ENCODE measurements around the gene INSC.

INSC gene

DNA sequence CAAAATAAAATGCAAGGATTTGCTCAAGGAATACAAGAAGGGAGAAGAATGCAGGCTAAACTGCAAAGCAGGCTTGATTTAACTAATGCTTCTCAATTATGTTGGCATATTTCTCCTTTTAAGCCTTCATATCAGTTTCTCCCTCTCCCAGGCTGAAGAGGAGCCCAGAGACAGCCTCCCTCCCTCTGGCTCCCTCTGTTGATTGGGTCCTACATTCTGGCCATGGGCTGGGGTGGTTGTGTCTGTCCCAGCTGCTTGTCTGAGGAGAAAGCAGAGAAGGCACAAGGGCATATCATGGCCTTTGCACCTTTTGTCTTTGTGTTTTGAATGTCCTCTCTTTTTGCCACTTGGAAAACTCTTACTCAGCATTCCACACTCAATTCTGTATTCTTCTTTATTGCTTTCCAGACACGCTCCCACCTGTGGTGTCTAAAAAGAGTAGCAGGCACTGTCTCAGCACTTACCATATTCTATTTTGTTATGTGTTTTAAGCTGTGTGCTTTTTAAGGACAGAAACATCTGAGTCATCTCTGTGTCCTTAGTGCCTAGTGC lies 77.4 kb downstream of the INSC start:
- DNase-seq: no peak

DNA sequence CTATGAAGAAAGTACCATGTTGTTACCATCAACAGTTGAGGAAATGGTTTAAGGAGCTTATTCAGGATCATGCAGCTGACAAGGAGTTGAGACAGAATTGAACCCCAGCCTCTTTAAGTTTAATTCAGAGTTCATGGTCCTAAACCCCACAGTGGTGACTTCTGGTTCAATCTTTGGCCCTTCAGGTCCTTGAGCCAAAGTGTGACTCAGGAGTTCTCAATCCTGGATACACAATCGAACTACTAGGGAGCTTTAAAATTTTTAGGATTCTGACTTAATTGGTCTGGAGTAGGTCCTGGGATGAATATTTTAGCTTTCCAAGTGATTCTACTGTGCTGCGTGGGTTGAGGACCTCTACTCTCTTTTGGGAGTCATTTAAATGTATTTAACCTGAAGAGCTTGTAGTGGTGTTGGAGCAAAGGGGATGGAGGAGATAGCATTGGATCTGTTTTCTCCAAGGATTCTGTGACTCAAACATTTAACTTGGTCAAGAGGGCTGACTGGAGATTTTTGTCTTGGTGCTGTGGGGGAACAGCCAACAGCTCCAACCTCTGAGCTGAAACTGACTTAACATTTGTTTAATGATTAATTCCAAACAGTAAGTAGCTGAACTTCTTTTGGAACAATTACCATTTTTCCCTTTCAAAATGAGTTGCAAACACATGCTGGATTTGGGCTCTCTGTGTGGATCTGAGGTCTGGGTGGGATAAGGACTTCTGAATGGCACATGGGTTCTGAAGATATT lies 80.1 kb downstream of the INSC start:
- DNase-seq: no peak

DNA sequence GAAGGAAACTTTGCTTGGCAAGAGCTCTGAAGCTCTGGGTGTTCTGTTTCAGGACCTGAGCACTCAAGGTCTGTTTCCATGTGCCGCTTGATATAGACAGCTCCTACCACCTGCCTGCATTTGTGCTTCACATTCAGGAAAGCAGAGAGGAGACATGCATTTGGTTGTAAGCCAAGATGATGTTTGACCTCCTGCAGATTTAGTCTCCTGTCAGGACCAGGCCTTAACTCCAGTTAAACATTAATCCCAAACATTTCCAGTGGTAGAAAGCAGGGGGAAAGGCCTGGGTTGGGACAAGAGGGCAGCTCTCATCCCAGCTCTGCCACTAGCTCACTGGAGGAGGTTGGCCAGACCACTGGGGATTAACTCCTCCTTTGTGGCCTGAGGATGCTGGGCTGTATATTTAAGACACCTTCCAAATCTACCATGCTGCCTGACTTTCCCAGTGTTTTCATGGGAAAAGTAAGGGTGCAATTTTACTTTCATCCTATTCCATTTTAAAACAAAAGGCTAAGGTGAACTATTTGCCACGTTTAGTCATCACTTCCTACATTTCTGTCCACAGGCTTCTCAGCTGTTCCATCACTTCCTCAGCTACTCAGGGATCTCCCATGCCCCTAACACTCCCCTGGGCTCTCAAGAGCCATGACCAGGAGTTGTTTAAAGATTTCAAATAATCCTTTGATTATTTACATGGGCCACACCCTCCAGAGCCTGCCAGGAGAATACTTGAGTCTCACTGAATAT lies 80.9 kb downstream of the INSC start:
- no peak for DNase-seq

DNA sequence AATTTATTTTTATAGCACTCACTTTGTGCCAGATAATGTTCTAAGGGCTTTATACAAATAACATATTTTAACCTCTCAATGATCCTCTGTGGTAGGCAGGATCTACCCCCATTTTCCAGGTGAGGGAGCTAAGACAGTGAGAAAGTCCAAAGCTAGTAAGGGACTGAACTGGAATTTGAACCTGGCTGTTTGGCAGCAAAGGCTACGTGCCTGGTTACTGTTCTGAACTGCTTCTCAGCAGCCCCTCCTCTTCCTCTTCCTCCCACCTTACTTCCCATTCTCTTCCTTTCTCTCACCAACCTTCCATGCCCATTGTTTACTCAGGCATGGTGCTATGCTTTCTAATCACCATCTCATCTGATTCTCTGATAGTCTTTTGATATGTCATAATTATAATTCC lies 82.0 kb downstream of the INSC start:
- no peak for DNase-seq

DNA sequence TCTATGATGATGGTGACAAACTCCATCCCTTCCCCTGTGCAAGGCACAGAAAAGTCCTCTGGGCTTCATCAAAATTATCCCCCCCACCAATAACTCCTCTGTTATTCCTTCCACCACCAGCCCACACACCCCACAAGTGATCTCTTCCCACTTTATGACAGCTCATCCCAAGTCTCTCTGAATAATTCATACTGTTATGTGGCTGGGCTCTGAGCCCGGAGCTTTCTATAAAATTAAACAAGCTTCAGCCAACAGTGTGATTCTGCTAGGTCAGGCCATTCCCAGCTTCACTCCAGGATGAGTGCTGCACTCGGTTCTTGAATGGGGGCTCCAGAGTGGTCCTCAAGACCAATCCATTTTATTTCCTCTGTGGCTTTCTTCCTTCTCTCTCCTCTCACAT lies 83.0 kb downstream of the INSC start:
- DNase-seq: no peak

DNA sequence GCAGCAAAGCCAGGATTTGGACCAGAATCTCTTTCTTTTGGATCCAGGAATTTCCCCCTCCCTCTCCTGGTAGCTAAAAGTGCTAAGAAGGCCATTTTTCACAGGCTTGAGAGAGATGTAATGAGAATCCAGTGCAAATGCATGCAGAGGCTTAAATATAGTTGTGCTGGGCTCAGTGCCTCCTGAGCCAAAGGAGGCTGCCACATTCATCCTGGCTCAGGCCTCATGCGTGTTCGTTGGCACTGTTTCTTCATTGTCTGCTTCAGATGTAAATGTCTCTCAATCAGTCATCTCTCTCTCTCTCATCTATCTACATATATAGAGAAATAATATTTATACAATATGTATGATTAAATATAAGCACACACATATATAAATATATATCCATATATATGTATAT lies 83.6 kb downstream of the INSC start:
- no peak for DNase-seq

DNA sequence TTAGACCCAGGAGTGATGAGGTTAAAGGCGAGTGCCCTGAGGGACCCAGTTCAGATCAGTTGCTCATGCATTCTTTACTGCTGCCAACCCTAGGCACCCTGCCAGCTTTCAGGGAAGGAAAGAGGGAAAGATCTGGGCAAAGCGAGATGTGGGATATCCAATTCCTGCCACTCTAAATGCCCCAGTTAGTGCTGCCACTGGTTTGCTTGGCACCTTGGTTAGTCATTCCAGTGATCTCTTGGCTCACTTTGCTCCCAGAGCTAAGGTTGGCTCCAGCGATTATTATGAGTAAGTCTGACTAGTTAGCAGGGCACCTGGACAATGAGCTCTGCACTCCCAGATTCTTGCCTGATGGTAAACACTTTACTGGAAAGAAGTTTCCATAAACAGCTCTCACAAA lies 85.0 kb downstream of the INSC start:
- DNase-seq: no peak

DNA sequence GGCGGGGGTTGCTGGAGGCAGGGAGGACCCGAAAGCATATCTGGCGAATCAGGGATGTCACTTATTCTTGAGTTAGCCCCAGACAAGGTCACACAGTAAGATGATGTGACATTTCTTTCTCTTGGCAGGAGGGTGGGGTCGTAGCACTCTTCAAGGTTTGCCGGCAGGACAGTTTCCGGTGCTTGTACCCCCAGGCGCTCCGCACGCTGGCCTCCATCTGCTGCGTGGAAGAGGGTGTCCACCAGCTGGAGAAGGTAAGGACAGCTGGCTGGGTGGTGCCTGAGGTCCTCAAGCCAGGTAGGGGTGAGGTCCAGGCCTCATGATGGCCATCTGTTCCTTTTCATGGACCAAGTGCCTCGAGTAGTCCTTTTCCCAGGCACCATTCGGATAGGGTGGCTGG lies 86.0 kb downstream of the INSC start:
- no peak for DNase-seq

DNA sequence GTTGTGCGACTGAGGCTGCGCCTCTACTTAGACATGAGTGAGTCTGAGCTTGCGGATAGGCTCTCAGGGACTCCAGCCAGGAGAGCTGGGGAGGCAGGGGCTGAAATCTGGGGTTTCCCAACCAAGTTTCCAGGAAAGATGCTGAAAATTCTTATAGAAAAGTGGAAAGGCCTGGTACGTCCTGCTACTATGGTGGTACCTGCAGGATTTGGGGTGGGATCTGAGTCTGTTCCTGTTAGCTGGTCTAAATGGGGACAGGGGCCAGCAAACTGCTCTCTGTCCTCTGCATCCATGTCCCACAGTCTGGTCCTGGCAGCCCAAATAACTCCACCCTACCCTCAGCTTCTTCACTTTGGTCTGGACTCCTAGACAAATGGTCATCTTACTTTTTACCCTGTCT lies 86.9 kb downstream of the INSC start:
- no peak for DNase-seq

DNA sequence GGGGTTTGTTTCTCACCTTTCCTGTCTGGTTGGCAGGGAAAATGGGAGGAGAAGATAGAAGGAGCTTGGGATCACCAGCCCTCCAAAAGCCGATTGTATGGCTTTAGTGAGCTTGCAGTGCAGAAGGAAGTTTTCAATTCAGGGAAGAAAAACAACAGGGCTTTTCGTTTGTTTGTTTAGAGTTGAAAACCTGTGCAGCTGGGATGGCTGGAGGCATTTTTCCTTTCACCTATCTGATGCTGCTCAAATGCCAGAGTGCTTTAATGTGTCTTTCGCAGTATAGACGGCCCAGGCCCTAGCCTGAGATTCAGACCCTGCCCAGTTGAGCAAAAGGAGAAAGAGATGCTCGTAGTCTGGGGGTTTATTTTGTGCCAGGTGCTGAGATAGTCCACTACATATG lies 87.9 kb downstream of the INSC start:
- DNase-seq: no peak

DNA sequence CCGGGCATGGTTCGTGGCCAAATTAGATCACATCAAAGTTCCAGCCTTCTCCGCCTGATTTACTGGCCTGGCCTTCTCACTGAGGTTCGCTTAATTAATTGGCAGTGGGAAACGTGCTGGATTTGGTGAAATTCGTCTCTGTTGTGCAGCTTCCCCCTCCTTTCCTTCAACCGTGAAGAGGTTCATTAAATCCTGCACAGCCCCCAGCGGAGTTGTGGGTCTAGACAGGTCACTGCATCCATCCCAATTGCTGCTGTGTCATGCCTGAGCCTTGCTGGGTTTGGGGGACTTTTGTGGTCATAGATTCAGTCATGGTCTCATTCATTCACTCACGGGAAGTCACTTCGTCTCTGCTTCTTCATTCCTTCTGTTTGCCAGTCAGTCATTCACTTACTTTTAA lies 90.0 kb downstream of the INSC start:
- DNase-seq: no peak

DNA sequence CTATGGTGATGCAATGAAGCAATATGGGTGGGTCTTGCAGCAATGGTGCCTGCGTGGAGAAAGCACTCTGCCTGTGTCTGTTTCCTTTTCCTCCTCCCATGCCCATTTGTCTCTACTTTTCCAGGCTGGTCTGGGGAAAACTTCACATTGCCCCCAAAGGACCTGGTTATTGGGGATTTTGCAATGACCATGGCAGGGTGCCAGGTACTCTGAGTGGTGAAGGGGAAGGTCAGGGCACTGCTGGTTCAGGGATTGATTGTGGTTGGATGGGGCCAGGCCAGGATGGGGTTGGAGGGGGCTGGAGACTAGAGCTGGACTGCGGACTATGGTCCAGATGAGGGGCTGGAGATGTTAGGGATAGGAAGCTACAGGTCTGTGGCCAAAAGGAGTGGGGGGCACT lies 92.1 kb downstream of the INSC start:
- DNase-seq: no peak

DNA sequence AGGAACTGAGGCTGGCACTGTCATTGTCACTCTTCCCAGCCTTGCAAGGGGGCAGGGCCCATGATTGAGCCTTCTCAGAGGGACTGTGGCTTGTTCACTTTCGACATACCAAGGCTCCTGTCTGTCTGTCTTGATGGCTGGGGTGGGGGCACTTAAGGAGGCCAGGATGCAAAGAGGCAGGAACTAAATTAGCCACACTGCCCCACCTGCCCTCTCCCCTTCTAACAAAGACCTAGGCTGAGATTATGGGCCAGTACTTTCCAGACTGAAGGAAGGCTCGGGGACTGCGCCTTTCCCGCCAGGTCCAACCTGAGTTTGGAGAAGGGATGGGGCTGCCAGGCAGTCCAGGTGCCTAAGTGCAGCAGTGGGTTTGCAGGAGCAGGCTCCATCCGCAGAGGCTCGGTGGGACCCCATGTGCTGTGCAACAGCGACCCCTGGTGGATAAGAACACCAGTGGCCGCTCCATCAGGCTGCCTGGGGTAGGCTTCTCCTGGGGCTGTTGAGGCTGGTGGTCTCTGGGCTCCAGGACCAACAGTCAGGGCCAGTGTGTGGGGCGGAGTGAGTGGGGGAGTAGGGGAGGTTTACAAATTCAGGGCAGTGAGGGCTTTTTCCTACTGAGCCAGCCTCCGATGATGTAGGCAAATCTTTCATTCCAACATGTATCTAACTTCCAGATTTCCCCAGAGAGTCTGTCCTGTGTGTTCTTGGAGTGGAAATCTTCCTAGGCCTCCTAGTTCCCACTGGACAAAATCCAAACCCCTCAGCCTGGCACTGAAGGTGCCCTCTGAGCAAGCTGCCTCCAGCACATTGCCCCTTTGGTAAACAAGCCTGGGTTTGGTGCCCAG lies 93.9 kb downstream of the INSC start:
- no peak for DNase-seq

DNA sequence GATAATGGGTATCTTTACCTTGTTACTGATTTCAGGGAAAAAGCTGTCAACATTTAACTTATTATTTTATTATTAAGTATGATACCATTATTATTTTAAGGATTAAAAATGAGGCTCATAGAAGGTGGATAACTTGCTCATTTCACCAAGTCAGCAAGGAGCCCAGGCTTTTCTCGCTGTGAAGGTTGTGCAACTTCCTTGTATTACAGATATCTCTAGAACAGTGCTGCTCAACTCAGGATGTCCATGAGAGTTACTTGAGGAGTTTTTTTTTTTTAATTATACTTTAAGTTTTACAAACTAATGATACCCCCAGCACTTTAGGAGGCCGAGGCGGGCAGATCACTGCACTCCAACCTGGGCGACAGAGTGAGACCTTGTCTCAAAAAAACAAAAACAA lies 98.2 kb downstream of the INSC start:
- DNase-seq: no peak

DNA sequence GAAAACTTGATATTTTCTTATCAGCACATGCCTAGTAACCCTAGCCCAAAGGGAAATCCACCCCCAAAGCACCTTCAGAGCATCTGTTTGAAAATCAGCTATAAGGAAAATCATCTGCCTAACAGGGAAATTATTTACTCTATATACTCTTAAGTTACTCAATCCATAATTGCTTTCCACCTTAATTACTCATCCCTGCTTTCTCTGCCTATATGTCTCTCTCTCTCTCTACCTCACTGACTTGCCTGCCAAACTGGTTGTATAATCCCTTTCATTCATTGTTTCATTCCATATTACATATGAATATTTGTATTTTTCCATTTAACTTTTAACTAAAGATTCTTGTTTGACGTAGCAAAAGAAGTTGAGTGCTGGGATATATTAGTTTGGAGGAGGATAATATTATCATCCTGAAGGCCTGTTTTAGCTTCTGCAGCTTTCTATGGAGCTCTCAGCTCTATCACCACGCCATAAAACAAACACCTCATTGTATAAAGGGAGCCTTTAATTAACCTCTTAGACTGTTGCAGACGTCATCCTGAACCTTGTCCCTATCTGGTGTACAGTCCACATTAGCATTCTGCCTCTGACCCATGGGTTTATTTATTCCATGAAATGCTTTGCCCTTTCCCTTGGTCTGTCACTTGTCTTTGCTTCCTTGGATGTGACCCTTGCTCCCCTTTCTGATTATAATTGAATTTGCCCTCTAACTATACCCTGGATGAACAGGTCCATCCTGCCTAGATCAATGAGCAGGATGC lies 98.9 kb downstream of the INSC start:
- DNase-seq: no peak

DNA sequence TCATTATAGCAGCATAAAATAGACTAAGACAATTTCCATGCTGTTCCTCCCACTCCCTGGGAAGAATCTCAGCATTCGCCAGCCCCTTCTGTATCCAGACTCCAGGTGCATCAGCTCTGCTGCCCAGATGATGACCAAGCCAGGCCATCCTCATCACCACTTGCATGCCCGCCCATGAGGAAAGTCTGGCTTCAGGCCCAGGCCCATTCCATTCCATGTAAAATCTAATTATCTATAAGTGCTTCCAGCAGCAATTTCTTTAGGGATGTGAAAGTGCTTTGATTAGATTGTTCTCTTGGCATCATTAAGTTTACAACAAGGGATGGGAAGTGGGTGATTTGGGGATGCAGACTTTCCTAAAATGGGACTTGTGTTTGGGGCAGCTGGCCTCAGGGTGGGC lies 100.3 kb downstream of the INSC start:
- no peak for DNase-seq

DNA sequence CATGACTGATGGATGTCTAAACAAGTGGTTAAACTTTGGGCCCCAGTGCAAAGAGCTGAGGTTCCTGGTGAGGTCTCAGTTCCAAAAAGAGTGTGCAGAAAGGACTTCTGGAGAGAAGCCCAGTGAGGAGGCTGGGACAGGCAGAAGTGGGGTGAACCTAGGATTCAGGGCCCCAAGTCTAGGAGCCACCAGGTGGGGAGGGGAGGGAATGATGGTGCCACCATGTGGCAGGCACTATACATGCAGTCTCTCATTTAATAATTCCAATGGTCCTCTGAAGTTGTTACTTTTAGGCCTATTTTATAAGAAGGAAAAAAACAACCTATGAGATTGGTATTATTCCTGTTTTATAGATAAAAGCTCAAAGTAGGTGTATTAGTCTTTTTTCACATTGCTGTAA lies 102.0 kb downstream of the INSC start:
- no peak for DNase-seq

DNA sequence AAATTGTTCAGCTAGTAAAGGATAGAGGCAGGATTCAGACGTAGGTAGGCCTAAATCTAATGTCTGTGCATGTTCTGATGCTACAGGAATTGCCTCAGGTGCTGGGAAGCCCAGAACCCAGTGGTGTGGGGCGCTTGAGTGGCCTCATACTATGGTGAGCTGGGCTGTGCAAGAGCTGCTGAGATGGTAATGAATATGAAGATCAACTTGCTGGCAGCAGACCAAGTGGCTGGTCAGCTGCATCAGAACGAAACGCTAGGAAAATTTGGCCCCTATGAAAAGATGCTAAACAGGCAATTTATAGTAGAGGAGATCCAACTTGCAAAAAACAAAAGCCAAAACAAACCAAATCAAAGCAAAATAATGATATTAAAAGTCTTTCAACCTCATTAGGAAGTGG lies 102.7 kb downstream of the INSC start:
- no peak for DNase-seq

DNA sequence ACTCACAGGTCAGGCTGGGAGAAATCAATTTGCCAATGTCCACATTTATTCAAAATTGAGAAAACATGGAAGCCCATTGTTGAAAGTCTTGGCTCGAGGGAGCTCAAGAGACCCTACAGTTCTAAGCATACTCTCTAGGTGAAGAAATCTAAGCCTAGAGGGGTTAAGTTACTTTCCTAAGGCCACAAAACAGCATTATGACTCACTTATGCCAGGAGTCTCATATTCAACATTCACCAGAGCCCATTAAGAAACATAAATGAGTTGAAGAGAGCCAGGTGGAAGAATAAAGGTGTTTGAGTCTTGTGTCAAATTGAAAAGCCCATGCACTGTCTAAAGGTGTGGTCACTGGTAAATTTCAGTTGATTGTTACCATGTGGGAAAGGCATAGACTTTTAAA lies 108.1 kb downstream of the INSC start:
- no peak for DNase-seq

DNA sequence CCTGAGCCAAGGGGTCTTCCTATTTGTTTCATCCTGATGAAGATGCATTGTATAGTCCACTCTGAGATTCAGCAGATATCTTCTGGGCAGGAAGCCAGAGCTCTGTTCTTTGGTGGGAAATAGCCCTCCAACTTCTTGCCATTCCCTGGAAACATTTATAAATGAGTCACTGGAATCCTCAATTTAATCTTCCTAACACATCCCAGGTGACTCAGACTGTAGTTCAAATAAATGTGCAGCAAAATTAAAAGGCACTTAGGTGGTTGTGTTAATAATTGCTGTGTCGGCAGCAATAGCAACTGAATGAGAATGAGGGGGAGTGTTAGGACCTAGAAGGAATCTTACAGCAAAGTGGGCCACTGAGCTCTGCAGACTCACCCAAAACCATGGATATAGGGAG lies 108.6 kb downstream of the INSC start:
- DNase-seq: no peak

DNA sequence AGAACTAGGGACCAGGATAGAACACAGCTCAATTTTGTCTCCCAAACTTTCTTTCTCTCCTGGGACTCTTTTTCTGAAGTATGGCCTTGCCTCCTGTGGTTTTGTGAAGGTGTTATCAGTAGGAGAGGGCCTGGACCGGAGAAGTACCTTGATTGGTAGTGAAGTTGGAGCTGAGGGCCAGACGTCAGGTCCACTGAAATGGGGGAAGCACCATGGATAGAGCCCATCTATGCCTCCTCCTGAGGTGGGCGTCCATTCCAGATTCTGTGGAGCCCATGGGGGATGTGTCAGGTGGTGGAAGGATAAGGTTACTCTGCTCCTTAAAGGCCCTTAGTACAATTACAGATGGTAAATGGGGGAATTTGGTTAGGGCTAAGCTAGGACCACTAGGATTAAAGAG lies 109.7 kb downstream of the INSC start:
- DNase-seq: no peak

DNA sequence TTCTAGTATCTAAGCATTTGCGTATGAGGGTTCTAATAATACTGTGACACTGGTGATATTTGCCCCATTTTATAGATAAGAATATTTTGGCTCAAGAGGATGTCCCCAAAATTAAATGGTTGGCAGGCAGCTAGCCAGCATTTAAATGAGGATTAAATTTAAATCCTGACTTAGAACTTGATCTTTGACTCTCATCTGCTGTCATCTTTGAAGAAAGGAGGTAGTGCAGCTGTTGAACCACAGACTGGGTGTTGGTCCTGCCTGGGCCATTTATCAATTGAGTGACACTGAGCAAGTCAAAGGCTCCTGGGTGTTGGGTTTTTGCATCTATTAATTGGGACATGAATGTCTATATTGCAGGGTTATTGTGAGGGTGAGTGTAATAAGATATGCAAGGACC lies 112.3 kb downstream of the INSC start:
- no peak for DNase-seq

DNA sequence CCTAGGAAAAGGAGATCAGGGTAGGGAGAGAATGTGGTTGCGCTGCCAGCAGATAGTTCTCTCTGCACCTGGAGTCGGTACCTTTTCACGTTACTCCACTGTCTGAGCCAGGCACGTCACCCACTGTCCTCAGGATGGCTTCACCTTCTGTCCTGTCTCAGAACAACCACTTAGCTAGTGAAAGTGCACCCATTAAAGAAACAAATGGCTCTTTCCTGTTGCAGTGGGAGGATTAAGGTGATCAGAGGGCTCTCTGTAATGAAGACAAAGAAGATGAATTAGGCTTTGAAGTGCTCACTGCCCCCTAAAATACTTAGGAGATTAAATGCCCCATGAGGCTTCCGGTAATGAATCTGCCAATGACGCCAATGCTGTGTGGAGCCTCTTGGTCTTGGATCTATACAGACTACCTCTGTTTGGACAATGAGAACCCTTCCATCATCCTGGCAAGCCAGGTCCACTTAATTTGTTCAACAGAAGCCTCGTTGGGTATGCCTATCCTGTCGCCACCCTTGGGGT lies 113.7 kb downstream of the INSC start:
- DNase-seq: no peak
